Tibial nerve (tissue), 4 donors: ENCODE data around the gene GSTA2.

Experiments
- CTCF ChIP-seq, 5 experiments: fragments of 200-600 bp in 3 of 5; fragments of 450-650 bp in 2 of 5; sonication (generic) in 3 of 5; IDR thresholded peaks; one replicate each; pipeline ENCODE4 v1.5.1; 2016 to 2019; ENCODE audit warnings: antibody characterized with exemption in 5 of 5, mild to moderate bottlenecking in 3 of 5, moderate library complexity in 2 of 5
- EP300 ChIP-seq, 2 donors: sonication (generic); formaldehyde crosslinking; IDR thresholded peaks; one replicate each; pipeline ENCODE4 v1.6.1; 2017; ENCODE audit warnings: antibody characterized with exemption in 2 of 2, mild to moderate bottlenecking in 1 of 2
- POLR2A ChIP-seq, 2 donors: fragments of 450-650 bp; IDR thresholded peaks; one replicate each; pipeline ENCODE4 v1.6.1; 2017; ENCODE audit warnings: antibody characterized with exemption in 2 of 2, mild to moderate bottlenecking in 2 of 2, moderate library complexity in 2 of 2

- TF ChIP-seq CTCF (IDR thresholded peaks at IDR 0.05) (no peak), EP300 (IDR thresholded peaks at IDR 0.05) (no peak), POLR2A (IDR thresholded peaks at IDR 0.05) (no peak)
Observed at GRCh38 chr6:52739627-52740026, 23.6 kb downstream of the GSTA2 start.
